GM12875 (cell line): Measurements from ENCODE around the gene ATF7.

ENCODE experiments used
- H3K4me3 ChIP-seq: one replicate; pipeline ENCODE4 v1.5.1; 2011; ENCODE audit warnings: low read depth, low read length, control low read depth
- TF ChIP-seq, protein P1 (sequence below): IDR thresholded peaks from 2 replicates; pipeline ENCODE4 v1.5.1; 2011; ENCODE audit warnings: low read depth, mild to moderate bottlenecking, control low read depth, inconsistent platforms, low read length, moderate library complexity, borderline replicate concordance; ENCODE audit not compliant: insufficient read depth

The ATF7 gene

DNA sequence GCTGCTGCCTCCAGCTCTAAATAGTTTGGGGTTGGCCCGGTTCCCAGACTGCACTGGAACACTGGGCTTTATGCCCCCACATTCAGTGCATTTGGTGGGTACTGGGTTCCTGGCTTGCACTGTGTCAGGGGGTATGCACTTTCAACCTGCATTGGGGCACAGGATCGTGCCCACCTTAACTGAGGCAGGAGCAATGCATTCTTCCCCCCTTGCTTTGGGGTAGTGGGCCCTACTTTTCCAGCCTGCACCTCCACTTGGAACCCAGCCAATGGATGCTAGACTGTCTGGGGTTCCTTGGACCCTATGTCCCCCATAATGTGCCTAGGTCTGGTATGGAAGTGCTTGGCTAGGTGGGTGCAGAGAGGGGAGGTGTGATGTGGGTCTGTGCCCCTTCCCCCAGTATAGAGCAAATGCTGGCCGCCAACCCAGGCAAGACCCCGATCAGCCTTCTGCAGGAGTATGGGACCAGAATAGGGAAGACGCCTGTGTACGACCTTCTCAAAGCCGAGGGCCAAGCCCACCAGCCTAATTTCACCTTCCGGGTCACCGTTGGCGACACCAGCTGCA is 124.5 kb downstream of the ATF7 start:
- TF ChIP-seq, protein P1, sequence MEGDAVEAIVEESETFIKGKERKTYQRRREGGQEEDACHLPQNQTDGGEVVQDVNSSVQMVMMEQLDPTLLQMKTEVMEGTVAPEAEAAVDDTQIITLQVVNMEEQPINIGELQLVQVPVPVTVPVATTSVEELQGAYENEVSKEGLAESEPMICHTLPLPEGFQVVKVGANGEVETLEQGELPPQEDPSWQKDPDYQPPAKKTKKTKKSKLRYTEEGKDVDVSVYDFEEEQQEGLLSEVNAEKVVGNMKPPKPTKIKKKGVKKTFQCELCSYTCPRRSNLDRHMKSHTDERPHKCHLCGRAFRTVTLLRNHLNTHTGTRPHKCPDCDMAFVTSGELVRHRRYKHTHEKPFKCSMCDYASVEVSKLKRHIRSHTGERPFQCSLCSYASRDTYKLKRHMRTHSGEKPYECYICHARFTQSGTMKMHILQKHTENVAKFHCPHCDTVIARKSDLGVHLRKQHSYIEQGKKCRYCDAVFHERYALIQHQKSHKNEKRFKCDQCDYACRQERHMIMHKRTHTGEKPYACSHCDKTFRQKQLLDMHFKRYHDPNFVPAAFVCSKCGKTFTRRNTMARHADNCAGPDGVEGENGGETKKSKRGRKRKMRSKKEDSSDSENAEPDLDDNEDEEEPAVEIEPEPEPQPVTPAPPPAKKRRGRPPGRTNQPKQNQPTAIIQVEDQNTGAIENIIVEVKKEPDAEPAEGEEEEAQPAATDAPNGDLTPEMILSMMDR, result no peak
- peak overlapping the region; percentile 72 for H3K4me3 ChIP-seq

DNA sequence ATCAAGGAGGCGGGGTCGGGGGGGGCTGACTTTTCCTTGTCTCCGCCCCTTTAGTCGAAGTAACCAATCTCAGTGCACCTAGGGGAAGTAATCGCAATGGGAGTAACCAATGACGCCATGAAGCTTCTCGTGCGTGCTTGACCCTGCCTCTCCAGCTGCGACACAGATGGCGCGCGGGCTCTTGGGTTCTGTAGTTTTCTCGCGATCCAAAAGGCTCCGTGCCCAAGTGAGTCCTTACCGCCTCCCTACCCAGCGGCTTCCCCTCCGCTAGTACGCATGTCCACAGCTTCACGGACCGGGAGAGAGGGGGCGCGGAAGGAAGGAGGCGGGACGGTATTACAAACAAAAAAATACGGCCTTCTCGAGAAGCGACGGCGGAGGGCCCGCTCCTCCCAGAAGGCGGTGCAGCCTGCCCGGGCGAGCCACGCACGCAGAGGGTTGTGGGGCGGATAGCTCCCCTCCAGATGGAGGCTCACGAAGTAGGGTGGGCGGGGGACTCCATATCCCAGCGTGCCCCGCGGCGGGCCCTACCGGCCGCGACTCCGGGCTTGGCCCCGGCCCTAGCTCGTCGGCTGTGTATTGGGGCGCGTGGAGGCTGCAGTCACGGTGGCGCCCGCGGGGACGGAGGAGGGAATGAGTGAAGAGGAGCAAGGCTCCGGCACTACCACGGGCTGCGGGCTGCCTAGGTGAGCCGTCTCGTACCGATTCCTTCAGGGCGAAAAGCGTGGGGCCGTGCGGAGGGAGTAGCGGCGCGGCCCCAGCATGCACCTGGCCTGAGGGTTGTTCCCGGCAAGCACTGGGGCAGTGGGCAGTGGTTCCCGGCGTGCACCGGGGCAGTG is 125.2 kb downstream of the ATF7 start, which contains the start of gene TARBP2:
Gene TARBP2 (plus strand): TSS at position 508 of the 839 bp plus-strand sequence. CDS start 126 bp downstream, at position 634.
- TF ChIP-seq, protein P1, result no peak
- peak within 1 kb of the TSS; percentile 72 for H3K4me3 ChIP-seq

DNA sequence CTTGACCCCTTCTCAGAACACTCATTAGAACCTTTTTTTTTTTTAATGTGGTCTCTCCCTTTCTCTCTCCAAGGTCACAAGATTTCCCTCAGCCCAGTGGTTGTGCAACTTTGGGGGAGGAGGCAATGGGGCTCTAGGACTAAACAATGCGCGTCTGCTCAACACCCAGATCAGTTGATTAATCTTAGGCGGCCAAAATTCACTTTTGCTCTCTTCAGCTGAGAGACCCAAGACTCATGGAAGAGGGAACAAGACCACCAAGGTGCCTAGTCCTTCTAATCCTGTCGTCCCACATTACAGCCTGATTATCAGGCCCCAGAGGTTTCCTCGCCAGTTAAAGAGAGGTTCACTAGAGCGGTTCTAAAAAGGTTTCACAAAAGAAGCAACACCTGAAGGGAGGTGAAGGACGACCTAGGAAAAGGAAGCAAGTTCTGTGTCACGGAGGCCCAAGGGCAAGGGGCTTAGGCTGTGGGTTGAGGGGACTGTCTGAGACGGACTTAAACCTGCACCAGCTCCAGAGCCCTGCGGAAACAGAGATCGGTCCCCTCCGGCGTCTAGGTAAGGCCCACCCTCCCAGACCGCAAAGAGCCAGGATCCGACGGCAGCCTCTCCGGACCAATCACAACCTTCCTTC is 125.9 kb downstream of the ATF7 start:
- TF ChIP-seq, protein P1, result no peak
- peak overlapping the region; percentile 55 for H3K4me3 ChIP-seq

DNA sequence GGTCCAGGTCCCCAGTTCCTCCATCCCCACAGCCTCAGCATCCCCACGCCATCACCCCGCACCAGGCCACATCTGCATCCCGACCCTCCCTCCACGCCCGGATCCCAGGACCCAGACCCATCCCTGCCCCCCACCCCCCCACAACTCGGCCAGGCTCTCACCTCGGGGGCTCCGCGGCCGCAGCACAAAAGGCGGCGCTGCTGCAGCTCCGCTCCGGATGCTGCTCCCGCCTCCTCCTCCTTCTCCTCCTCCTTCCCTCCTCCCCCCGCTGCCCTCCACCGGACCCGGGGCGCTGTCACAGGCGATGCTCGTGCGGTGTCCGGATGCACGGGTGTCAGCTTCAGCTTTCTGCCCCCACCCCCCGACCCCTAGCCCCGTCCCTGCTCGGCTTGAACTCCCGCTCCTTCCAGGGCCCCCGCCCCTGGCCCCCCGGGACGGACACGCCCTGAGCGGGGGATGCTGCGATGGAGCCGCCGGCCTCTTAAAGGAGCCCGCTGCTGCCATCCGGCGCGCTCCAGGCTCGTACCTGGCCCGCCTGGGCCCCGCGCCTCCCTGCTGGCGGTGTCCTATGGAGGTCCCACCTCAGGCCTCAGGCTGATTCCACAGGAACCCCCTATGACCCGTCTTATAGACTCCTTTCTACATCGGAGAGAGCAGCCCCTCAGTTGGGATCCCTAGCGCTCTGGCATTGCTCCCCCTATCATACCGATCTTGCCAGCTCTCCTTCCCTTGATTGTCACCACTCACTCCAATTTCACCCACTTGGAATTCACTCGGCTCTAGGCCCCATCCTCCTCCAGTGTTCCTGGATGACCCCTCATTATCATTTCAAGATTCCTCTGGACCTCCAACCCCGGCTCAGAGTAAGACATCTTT is 126.7 kb downstream of the ATF7 start, which contains the start of gene MAP3K12:
Gene MAP3K12 (minus strand): TSS at position 193 of the 876 bp plus-strand sequence. CDS start 12,067 bp downstream, outside the sequence.
- TF ChIP-seq, protein P1, result no peak
- peak within 1 kb of the TSS; percentile 55 for H3K4me3 ChIP-seq

DNA sequence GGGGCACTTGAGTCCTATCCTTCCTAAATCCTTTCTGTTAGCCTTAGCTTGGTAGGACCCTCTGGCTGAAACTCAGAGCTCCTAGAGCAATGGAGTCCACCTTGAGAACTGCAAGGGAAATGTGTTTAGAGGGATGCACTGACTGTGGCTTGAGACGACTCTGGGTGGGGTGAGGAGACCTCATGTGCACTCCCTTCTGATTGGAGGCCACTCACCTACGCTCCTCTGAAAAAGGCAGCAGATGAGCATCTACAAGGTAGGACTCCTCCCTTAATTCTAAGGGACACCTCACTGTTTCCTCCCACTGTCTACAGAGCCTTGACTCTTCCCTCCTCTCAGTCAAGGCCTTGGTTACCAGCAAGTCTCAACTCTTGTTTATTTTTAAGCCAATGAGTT is 127.9 kb downstream of the ATF7 start:
- TF ChIP-seq, protein P1, result no peak
- H3K4me3 ChIP-seq, result no peak overlapping the region

DNA sequence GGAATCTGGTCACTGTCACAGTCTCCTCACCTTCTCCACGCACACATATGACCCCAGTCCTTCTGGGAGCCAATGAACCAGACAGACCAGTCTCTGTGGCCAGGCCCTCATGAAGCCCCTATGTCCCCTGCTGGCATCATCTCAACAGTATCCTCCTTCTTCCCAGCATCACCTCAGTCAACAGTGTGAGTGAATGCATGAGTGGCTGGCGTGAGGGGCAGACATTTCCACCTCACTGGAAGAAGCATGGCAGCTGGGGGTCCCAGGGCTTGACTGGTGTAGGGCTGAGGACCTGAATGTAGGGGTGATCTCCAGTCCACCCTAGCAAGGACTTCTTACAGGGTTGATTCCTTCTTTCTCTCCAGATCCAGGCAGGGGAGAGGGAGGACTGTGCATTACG is 128.7 kb downstream of the ATF7 start:
- TF ChIP-seq, protein P1, result no peak
- H3K4me3 ChIP-seq, result no peak overlapping the region
